ENCODE data around the gene SHOC2. TPM values are rescaled to one million over a fixed set of nuclear protein-coding genes. Genes with fewer than 3 reads are reported as not detected.

The SHOC2 gene
- polyA plus RNA-seq, 1 donor from 2014 or later: 46.0 TPM

DNA sequence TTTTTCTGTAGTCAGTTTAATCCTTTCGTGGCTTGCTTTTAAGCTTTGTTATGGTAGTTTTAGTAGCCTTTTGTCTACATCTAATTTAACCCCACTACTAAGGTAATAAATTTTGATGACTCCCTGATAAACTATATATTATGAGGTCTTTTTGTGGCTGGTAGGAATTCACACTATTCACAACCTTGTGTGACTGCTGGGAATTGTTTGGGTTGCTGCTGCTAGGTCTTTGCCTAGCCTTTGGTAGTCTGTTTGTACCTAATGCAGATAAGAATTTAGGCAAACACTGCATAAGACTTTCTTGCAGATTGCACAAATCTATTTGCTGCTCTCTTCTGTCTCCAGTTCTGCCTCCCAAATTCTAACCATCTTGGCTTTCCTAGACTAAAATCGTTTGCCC lies 58.3 kb downstream of the SHOC2 start:
- Histone ChIP-seq H3K9ac (ENCODE audit: low read length) (no peak overlapping the region), H3K36me3 (ENCODE audit: insufficient read depth, low read length) (no peaks in the 10 kb centered on the region), H3K27me3 (ENCODE audit: insufficient read depth, low read depth, low read length) (no peaks in the 10 kb centered on the region), H2AFZ (ENCODE audit: low read depth, low read length) (no peak overlapping the region), H4K20me1 (ENCODE audit: insufficient read depth) (no peaks in the 10 kb centered on the region), H3K9me2 (ENCODE audit: insufficient read depth, low read length) (no peaks in the 10 kb centered on the region), H3K4me2 (ENCODE audit: low read length) (no peak overlapping the region), H3K79me2 (replicated peaks; ENCODE audit: insufficient read depth, low read length) (peaks cover 35% of the 10 kb centered on the region), H3F3A (ENCODE audit: insufficient read depth, low read length, poor library complexity, severe bottlenecking) (no peaks in the 10 kb centered on the region), H3K27ac (ENCODE audit: low read length) (no peak overlapping the region), H3K9me3 (ENCODE audit: low read length) (no peaks in the 10 kb centered on the region), H3K4me3 (ENCODE audit: low read length) (no peak overlapping the region)
- TF ChIP-seq TAF1 (IDR thresholded peaks at IDR 0.05; ENCODE audit: low read depth): no peak
- no peak for TF ChIP-seq RAD21 (conservative IDR thresholded peaks at IDR 0.05)
- TF ChIP-seq POLR2AphosphoS5 (IDR thresholded peaks at IDR 0.05): no peak
- TF ChIP-seq EZH2 (IDR thresholded peaks at IDR 0.05; ENCODE audit: borderline replicate concordance, insufficient read depth, low read length, poor library complexity, severe bottlenecking): no peak
- TF ChIP-seq SMC3 (conservative IDR thresholded peaks at IDR 0.05; ENCODE audit: poor library complexity): no peak
- TF ChIP-seq EP300 (conservative IDR thresholded peaks at IDR 0.05; ENCODE audit: poor library complexity, severe bottlenecking): no peak
- TF ChIP-seq CTCF (IDR thresholded peaks at IDR 0.05; ENCODE audit: poor library complexity, severe bottlenecking): no peak
- no peak for TF ChIP-seq MXI1 (conservative IDR thresholded peaks at IDR 0.05; ENCODE audit: poor library complexity, severe bottlenecking)
- TF ChIP-seq, protein P1, sequence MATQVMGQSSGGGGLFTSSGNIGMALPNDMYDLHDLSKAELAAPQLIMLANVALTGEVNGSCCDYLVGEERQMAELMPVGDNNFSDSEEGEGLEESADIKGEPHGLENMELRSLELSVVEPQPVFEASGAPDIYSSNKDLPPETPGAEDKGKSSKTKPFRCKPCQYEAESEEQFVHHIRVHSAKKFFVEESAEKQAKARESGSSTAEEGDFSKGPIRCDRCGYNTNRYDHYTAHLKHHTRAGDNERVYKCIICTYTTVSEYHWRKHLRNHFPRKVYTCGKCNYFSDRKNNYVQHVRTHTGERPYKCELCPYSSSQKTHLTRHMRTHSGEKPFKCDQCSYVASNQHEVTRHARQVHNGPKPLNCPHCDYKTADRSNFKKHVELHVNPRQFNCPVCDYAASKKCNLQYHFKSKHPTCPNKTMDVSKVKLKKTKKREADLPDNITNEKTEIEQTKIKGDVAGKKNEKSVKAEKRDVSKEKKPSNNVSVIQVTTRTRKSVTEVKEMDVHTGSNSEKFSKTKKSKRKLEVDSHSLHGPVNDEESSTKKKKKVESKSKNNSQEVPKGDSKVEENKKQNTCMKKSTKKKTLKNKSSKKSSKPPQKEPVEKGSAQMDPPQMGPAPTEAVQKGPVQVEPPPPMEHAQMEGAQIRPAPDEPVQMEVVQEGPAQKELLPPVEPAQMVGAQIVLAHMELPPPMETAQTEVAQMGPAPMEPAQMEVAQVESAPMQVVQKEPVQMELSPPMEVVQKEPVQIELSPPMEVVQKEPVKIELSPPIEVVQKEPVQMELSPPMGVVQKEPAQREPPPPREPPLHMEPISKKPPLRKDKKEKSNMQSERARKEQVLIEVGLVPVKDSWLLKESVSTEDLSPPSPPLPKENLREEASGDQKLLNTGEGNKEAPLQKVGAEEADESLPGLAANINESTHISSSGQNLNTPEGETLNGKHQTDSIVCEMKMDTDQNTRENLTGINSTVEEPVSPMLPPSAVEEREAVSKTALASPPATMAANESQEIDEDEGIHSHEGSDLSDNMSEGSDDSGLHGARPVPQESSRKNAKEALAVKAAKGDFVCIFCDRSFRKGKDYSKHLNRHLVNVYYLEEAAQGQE (IDR thresholded peaks at IDR 0.05; ENCODE audit: borderline replicate concordance): no peak

DNA sequence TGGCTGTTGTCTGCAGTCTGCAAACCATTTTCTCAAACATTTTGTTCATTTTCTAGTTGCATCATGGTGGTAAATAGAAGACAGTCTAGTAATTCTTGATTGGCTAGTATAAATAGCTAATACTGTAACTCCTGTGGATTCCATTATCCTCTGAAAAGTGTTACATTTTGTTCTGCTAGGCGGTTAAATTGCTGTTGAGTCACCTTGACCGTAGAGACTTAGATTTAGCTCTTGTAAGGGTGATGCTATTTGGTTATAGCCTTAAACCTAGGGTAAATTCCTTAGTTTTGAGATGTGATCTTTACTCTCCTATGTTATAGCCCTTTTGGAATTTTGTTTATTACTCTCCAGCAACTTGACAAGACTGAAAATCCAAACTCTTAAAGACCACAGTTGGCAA lies 58.8 kb downstream of the SHOC2 start:
- no peak for TF ChIP-seq EZH2 (IDR thresholded peaks at IDR 0.05; ENCODE audit: borderline replicate concordance, insufficient read depth, low read length, poor library complexity, severe bottlenecking)
- no peak for TF ChIP-seq TAF1 (IDR thresholded peaks at IDR 0.05; ENCODE audit: low read depth)
- TF ChIP-seq SMC3 (conservative IDR thresholded peaks at IDR 0.05; ENCODE audit: poor library complexity): no peak
- no peak for TF ChIP-seq EP300 (conservative IDR thresholded peaks at IDR 0.05; ENCODE audit: poor library complexity, severe bottlenecking)
- TF ChIP-seq RAD21 (conservative IDR thresholded peaks at IDR 0.05): no peak
- no peak for TF ChIP-seq CTCF (IDR thresholded peaks at IDR 0.05; ENCODE audit: poor library complexity, severe bottlenecking)
- TF ChIP-seq, protein P1 (IDR thresholded peaks at IDR 0.05; ENCODE audit: borderline replicate concordance): no peak
- no peak for TF ChIP-seq MXI1 (conservative IDR thresholded peaks at IDR 0.05; ENCODE audit: poor library complexity, severe bottlenecking)
- TF ChIP-seq POLR2AphosphoS5 (IDR thresholded peaks at IDR 0.05): no peak
- no peaks in the 10 kb centered on the region for H3F3A ChIP-seq (ENCODE audit: insufficient read depth, low read length, poor library complexity, severe bottlenecking)
- no peaks in the 10 kb centered on the region for H3K9me3 ChIP-seq (ENCODE audit: low read length)
- H3K27me3 ChIP-seq (ENCODE audit: insufficient read depth, low read depth, low read length): no peaks in the 10 kb centered on the region
- no peaks in the 10 kb centered on the region for H3K9me2 ChIP-seq (ENCODE audit: insufficient read depth, low read length)
- no peak overlapping the region for H2AFZ ChIP-seq (ENCODE audit: low read depth, low read length)
- H4K20me1 ChIP-seq (ENCODE audit: insufficient read depth): no peaks in the 10 kb centered on the region
- no peak overlapping the region for H3K4me3 ChIP-seq (ENCODE audit: low read length)
- H3K36me3 ChIP-seq (ENCODE audit: insufficient read depth, low read length): no peaks in the 10 kb centered on the region
- no peak overlapping the region for H3K4me2 ChIP-seq (ENCODE audit: low read length)
- no peak overlapping the region for H3K9ac ChIP-seq (ENCODE audit: low read length)
- H3K27ac ChIP-seq (ENCODE audit: low read length): no peak overlapping the region
- H3K79me2 ChIP-seq (replicated peaks; ENCODE audit: insufficient read depth, low read length): peaks cover 40% of the 10 kb centered on the region
